Amygdala (tissue), 56 donors: ENCODE results near the gene HECTD4.
"Not testable (repeated sequence)": the region's sequence is repeated elsewhere in the genome, so short reads cannot be mapped to it uniquely, and the experiment has no call there.

Experiments
- DNase-seq, 56 donors: peaks; one replicate each; lab custom pipeline; 2025; lab: John Stamatoyannopoulos, UW

HECTD4 gene

GRCh38 chr12:112367965-112368364 lies 14.3 kb downstream of the HECTD4 start:
- DNase-seq, result no peak

- DNase-seq, result no peak
These were observed 19.9 kb downstream of the HECTD4 start for GRCh38 chr12:112362310-112362709.

GRCh38 chr12:112361271-112361670 lies 21.0 kb downstream of the HECTD4 start:
- DNase-seq, result no peak

DNA sequence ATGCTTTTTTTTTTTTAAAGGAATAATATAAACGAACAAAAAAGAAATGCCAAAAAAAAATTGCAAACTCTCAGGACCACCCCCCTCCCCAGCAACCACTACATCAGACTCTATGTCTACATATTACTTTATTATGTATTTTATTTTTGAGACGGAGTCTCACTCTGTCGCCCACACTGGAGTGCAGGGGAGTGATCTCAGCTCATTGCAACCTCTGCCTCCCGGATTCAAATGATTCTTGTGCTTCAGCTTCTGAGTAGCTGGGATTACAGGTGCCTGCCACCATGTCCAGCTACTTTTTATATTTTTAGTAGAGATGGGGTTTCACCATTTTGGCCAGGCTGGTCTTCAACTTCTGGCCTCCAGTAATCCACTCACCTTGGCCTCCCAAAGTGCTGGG lies 22.9 kb downstream of the HECTD4 start:
- DNase-seq, result no peak

DNA sequence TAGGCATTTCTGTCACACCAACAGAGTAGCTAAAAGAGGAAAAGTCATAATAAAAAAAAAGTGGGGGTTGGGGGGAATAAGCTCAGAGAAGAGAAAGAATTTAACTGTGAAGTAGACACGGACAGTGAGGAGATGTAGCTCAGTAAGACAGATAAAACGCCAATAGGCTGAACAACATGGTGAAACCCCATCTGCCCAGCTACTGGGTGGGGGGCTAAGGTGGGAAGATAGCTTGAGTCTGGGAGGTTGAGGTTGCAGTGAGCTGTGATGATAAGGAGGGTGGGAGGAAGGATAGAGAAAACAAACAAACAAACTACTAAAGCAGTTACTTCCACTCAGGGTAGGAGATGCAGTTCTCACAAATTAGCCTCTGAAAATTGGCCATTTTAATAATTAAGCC lies 25.0 kb downstream of the HECTD4 start:
- DNase-seq, result no peak

- no peak for DNase-seq
These were observed 27.8 kb downstream of the HECTD4 start for GRCh38 chr12:112354399-112354798.

DNA sequence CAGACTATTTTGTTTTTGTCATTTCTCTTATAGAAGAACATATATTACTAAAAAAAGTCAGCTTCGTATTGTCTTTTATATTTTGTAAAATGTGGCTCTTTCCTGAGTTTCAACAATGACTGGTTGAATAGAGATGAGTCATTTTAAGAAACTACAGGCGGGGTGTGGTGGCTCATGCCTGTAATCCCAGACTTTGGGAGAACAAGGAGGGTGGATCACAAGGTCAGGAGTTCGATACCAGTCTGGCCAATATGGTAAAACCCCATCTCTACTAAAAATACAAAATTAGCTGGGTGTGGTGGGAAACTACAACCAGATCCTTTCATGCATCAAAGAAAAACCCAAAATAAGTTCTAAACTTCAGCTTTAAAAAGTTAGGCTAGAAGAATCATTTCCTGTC lies 28.8 kb downstream of the HECTD4 start:
- DNase-seq, result no peak

GRCh38 chr12:112352921-112353320 lies 29.3 kb downstream of the HECTD4 start:
- no peak for DNase-seq

DNA sequence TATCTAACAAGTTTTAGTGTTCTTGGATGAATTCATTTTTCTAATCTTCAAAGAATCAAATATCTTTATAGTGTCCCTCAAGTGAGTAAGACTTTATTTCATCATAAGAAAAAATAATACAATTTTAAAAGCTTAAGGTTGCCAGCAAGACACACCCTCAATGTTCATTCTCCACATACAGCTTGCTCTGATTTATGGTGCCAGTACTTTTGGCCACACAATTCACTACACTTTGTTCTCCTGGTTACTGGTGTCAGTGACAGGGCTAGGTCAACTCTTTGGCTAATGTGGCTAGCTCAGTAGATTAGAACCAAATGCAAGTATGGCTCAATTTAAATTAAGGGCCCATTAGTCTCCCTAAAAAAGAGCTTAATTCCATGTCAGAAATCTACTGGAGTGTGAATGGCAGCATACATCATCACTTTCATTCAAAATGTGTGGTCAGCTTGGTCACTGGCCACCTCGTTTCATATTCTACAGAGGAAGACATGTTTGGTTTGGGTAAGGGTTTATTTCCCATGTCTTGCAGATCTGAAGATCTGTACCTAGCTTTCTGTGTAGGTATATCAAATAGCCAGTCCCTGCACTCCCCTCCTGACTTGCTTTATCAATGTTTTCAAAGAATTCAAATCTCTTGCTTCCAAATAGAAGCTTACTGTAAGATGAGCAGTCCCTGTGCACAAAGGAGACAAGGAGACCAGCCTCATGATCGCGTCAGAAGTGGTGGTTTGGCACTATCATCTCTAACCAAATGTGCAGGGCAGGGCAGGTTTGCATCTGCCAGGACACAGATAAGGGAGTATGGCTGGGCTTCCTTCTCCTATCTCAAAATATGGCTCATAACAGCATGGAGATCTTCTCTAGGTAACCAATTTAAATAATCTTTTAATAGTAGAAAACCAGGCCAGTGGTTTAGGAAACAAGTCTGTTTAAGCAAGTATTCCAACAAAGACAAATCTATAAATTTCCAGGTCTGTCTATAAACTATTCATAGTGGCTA lies 31.3 kb downstream of the HECTD4 start:
- no peak for DNase-seq

GRCh38 chr12:112349431-112349830 lies 32.8 kb downstream of the HECTD4 start:
- DNase-seq, result no peak

DNA sequence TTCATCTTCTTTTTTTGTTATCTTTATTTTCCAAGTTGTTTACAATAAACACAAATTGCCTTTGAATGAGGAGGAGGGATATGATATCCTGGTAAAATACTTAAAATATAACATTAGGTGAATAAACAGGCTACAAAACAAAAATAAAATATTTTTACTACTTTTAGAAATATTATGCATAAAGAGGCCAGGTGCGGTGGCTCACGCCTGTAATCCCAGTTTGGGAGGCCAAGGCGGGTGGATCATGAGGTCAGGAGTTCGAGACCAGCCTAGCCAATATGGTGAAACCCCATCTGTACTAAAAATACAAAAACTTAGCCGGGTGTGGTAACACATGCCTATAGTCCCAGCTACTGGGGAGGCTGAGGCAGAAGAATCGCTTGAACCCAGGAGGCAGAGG lies 33.3 kb downstream of the HECTD4 start:
- DNase-seq, result not testable (repeated sequence)

DNA sequence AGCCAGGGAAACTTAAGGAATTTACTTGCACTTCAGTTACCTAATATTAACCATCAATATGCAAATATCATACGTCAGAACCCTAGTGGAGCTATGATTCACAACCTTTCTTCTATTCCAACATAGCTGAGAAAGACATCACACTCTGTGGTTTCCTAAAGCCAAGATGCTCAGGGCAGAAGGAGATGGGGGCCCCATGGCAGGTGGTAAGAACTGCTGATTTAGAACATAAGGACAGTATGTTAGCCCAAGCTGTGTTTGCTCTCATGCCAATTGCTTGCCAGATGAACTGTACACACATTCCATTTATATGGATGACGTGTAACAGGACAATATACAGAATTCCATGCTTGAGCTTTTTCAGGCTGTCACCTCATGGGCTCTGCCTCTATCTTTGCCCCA lies 34.6 kb downstream of the HECTD4 start:
- DNase-seq, result no peak

- no peak for DNase-seq
These were observed 36.0 kb downstream of the HECTD4 start for GRCh38 chr12:112346194-112346593.

- no peak for DNase-seq
These were observed 38.0 kb downstream of the HECTD4 start for GRCh38 chr12:112344220-112344619.

DNA sequence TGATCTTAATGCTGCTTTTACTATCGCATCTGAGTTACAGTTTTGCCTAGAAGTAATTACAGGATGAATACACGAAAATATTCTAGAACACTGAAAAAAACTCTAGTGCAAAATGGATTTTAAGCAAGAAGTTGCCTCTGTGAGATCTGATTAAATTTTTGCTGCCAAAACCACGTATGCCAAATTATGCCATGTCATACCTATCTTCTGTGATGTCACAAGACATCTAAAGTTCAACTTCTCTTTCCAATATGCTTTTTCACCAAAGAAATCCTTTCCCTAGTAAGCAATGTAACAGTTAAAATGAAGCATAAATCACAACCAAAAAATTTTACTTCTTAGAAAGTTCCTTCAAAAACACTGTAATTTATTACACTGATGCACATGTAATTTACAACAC lies 39.6 kb downstream of the HECTD4 start:
- DNase-seq, result no peak

GRCh38 chr12:112341046-112341825 lies 41.0 kb downstream of the HECTD4 start:
- no peak for DNase-seq

DNA sequence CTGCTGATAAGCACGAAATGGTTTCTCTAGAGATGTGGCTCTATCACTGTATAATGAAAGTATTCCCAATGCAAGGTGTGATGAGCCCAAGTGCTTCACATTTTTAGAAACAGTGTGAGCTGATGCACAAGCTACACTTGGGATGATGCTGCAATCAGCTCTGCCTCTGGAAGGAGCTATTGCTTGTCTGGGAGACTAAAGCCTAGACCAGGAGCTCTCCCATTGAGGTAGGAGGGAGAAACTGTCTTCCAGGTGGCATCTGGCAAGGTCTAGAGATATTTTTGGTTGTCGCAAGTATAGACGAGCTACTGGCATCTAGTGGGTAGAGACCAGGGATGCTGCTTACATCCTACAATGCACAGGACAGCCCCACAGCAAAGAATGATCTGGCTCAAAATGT lies 42.0 kb downstream of the HECTD4 start:
- no peak for DNase-seq

- DNase-seq, result not testable (repeated sequence)
These were observed 47.2 kb downstream of the HECTD4 start for GRCh38 chr12:112334999-112335398.

DNA sequence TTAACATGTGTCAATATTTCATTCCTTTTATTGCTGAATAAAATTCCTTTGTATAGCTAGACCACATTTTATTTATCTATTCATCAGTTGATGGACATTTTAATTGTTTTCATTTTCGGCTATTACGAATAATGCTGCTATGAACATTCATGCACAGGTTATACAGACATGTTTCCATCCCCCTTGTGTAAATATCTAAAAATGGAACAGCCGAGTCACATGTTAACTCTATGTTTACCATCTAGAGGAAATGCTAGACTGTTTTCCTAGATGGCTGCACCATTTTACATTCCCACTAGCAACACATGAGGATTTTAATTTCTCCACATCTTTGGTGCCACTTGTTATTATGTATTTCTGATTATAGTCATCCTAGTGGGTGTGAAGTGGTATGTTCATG lies 49.2 kb downstream of the HECTD4 start:
- DNase-seq, result no peak

GRCh38 chr12:112331886-112332285 lies 50.3 kb downstream of the HECTD4 start:
- no peak for DNase-seq

GRCh38 chr12:112330706-112331105 lies 51.5 kb downstream of the HECTD4 start:
- DNase-seq, result no peak
